Keratinocyte (primary cell): Measurements from ENCODE around the gene FLAD1.

ENCODE experiments used
- CTCF ChIP-seq, 3 experiments: IDR thresholded peaks in 1 of 3; conservative IDR thresholded peaks in 1 of 3; optimal IDR thresholded peaks in 1 of 3; 2 replicates in 2 of 3; 3 replicates in 1 of 3; pipeline versions ENCODE3 to v1.5.1; 2011; ENCODE audit warnings: low read length in 3 of 3, mild to moderate bottlenecking in 3 of 3, moderate library complexity in 2 of 3, control low read depth in 1 of 3, inconsistent platforms in 1 of 3; ENCODE audit not compliant: insufficient read depth in 2 of 3; ENCODE audit errors: extremely low read depth in 1 of 3
- EZH2 ChIP-seq: IDR thresholded peaks from one replicate; pipeline ENCODE4 v1.6.1; 2012; ENCODE audit warnings: inconsistent platforms, mild to moderate bottlenecking, low read length, moderate library complexity

GRCh38 chr1:154941333-154942013 lies 41.7 kb upstream of the FLAD1 start:
- no peak for TF ChIP-seq CTCF (optimal IDR thresholded peaks at IDR 0.05 in 1 of 3, IDR thresholded peaks at IDR 0.05 in 1 of 3, conservative IDR thresholded peaks at IDR 0.05 in 1 of 3; ENCODE audit: extremely low read depth in 1 of 3, insufficient read depth in 2 of 3, low read length in 3 of 3)
- TF ChIP-seq EZH2: no peak
